ENCODE results near the gene SRD5A3. TPM values are rescaled to one million over a fixed set of nuclear protein-coding genes. Genes with fewer than 3 reads are reported as not detected.

SRD5A3 gene
- total RNA-seq, 4 donors from 2014 or later, result 1.0 to 6.1 (median 2.9) TPM

DNA sequence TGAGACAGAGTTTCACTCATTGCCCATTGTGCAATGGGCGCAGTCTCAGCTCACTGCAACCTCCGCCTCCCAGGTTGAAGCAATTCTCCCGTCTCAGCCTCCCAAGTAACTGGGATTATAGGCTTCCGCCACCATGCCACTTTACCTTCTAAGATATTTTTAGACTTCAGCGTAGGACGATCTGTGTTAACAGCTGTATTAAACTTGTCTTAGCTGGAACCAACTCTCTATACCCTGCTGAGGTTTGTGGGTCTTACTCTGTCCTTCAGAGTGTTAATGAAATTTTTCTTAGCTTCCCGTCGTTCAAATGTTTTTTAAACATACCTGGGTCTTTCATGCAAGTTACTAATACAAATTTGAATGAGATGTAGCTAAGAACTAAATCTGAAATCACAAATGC is 64.4 kb downstream of the SRD5A3 start:
- intact Hi-C loops (cut with DNase I; ENCODE audit: low total_unique reads), result no loop called here
- no peaks in the 10 kb centered on the region for H3K27me3 ChIP-seq
- no peaks in the 10 kb centered on the region for H3K9me3 ChIP-seq
- H3K4me1 ChIP-seq, result no peaks in the 10 kb centered on the region
- no peaks in the 10 kb centered on the region for H3K36me3 ChIP-seq
- no peak overlapping the region for H3K27ac ChIP-seq
- no peak for TF ChIP-seq POLR2A (IDR thresholded peaks at IDR 0.05)
- TF ChIP-seq, protein P1, sequence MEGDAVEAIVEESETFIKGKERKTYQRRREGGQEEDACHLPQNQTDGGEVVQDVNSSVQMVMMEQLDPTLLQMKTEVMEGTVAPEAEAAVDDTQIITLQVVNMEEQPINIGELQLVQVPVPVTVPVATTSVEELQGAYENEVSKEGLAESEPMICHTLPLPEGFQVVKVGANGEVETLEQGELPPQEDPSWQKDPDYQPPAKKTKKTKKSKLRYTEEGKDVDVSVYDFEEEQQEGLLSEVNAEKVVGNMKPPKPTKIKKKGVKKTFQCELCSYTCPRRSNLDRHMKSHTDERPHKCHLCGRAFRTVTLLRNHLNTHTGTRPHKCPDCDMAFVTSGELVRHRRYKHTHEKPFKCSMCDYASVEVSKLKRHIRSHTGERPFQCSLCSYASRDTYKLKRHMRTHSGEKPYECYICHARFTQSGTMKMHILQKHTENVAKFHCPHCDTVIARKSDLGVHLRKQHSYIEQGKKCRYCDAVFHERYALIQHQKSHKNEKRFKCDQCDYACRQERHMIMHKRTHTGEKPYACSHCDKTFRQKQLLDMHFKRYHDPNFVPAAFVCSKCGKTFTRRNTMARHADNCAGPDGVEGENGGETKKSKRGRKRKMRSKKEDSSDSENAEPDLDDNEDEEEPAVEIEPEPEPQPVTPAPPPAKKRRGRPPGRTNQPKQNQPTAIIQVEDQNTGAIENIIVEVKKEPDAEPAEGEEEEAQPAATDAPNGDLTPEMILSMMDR (IDR thresholded peaks at IDR 0.05), result no peak
- DNase-seq, result no peak
- no peak overlapping the region for H3K4me3 ChIP-seq

DNA sequence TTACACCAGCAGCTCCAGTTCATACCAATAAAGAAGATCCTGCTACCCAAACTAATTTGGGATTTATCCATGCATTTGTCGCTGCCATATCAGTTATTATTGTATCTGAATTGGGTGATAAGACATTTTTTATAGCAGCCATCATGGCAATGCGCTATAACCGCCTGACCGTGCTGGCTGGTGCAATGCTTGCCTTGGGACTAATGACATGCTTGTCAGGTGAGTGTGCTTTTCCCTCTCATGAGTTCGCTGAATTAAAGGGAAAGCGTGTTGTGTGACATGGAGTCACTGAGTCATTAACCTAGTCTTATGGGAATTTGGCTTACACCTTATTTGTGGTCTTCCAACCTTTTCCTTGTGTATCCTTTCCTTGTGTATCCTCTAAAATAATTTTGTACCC is 65.6 kb downstream of the SRD5A3 start:
- intact Hi-C loops (cut with DNase I; ENCODE audit: low total_unique reads), result no loop called here
- no peak for TF ChIP-seq POLR2A (IDR thresholded peaks at IDR 0.05)
- TF ChIP-seq, protein P1 (IDR thresholded peaks at IDR 0.05), result no peak
- no peak for DNase-seq
- Histone ChIP-seq H3K27me3 (no peaks in the 10 kb centered on the region), H3K36me3 (no peaks in the 10 kb centered on the region), H3K9me3 (no peaks in the 10 kb centered on the region), H3K27ac (no peak overlapping the region), H3K4me1 (no peaks in the 10 kb centered on the region), H3K4me3 (no peak overlapping the region)

DNA sequence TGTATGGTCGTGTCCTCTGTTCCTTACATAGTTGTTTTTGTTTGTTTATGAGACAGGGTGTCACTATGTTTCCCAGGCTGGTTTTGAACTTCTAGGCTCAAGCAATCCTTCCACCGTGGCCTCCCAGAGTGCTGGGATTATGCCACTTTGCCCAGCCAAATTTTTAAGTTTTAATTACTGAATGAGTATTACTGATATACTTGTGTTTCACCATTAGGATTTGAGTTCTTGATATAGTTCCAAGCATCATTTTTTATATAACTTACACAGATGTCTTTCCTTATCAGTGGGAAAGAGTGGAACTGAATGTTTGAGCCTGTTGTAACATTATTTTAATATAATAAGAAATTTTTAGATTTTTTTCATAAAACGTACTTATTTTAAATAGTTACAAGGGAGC is 70.1 kb downstream of the SRD5A3 start:
- no peaks in the 10 kb centered on the region for H3K9me3 ChIP-seq
- no peak for DNase-seq
- H3K4me3 ChIP-seq, result no peak overlapping the region
- no peaks in the 10 kb centered on the region for H3K27me3 ChIP-seq
- intact Hi-C loops (cut with DNase I; ENCODE audit: low total_unique reads), result no loop called here
- no peaks in the 10 kb centered on the region for H3K4me1 ChIP-seq
- no peak overlapping the region for H3K27ac ChIP-seq
- TF ChIP-seq, protein P1 (IDR thresholded peaks at IDR 0.05), result no peak
- no peak for TF ChIP-seq POLR2A (IDR thresholded peaks at IDR 0.05)
- H3K36me3 ChIP-seq, result no peaks in the 10 kb centered on the region

Small RNA genes lying within 50 kb of the gene (small RNA-seq; reads per million reads assigned to genes)
- not detected for gene RF00019

Other genes with a start within 250 kb of the SRD5A3 start
- gene KDR, start 220.6 kb upstream of the SRD5A3 start, total RNA-seq, result 100 to 1,000 TPM; 101 to 218 (median 117) TPM
- 100 to 1,000 TPM; 123 to 191 (median 145) TPM for gene TMEM165, start 49.7 kb downstream of the SRD5A3 start, total RNA-seq
- 10 to 100 TPM; 13.3 to 60.3 (median 29.1) TPM for gene CLOCK, start 200.7 kb downstream of the SRD5A3 start, total RNA-seq
- gene PDCL2, start 246.0 kb downstream of the SRD5A3 start, total RNA-seq, result not detected